ENCODE results near the gene SH2D6. TPM values are rescaled to one million over a fixed set of nuclear protein-coding genes. Genes with fewer than 3 reads are reported as not detected.

The SH2D6 gene
- total and polyA plus RNA-seq, 2 experiments from 2014 or later: 0.31 TPM; not detected in 1

DNA sequence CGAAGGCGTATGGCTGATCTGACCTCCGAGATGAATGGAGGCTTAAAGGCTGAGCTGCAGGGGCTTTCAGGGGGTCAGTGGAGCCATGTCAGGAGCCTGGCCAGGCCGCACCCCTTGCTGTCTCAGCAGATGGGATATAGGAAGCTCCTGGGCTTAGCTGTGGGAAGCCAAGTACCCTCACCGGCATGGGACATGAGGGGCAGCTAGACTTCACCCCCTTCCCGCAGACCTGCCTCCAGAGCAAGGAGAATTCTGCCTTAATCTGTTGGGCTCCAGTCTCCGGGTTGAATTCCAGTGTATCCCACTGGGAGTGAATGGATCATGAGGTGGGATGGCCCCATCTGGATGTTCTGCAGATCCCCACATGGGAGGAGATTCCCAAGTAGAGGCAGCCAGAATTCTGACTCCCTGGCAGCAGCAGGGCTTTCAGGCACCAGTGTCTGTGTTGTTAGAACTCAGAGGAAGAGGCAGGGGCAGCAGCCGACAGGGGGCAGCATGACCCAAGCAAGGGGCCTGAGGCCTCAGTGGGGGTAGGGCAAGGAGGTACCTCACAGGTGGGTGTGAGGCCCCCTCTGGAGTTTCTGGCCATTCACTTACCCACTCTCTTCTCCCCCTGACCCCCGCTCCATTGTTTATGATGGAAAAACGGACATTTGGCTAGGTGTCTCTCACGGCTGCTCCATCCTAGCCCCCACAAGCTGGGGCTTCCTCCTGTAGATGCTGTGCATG, 27.4 kb upstream of the SH2D6 start:
- peaks cover 19% of the 10 kb centered on the region for H3K4me1 ChIP-seq (ENCODE audit: insufficient read depth)
- peak; percentile 64 for DNase-seq
- no peak overlapping the region for H2AFZ ChIP-seq
- no peaks in the 10 kb centered on the region for H4K20me1 ChIP-seq (ENCODE audit: insufficient read depth)
- H3K27ac ChIP-seq: no peak overlapping the region
- H3F3A ChIP-seq (ENCODE audit: insufficient read depth): peaks cover 26% of the 10 kb centered on the region
- in situ Hi-C loops (cut with MboI): no loop called here
- H3K9ac ChIP-seq: no peak overlapping the region
- no peaks in the 10 kb centered on the region for H3K9me3 ChIP-seq (ENCODE audit: low read depth)
- H3K27me3 ChIP-seq (replicated peaks; ENCODE audit: insufficient read depth): no peaks in the 10 kb centered on the region
- no peak overlapping the region for H3K4me2 ChIP-seq (ENCODE audit: unreplicated experiment)
- TF ChIP-seq EZH2 (IDR thresholded peaks at IDR 0.05; ENCODE audit: insufficient read depth, poor library complexity, severe bottlenecking): no peak
- no peak for TF ChIP-seq EZH2phosphoT487 (IDR thresholded peaks at IDR 0.05; ENCODE audit: insufficient read depth, low read depth)
- H3K36me3 ChIP-seq (ENCODE audit: low read depth): peaks cover 26% of the 10 kb centered on the region
- no peaks in the 10 kb centered on the region for H3K79me2 ChIP-seq (ENCODE audit: insufficient read depth)
- no peaks in the 10 kb centered on the region for H3K9me2 ChIP-seq (ENCODE audit: insufficient read depth)
- H3K4me3 ChIP-seq: no peak overlapping the region
- whole genome bisulfite sequencing, 2 experiments (ENCODE audit: low coverage in 1 of 2, low lambda C conversion rate in 2 of 2, missing lambda C conversion rate in 2 of 2): 74 to 79% methylated on average over 10 to 11 of the region's 11 CpGs

DNA sequence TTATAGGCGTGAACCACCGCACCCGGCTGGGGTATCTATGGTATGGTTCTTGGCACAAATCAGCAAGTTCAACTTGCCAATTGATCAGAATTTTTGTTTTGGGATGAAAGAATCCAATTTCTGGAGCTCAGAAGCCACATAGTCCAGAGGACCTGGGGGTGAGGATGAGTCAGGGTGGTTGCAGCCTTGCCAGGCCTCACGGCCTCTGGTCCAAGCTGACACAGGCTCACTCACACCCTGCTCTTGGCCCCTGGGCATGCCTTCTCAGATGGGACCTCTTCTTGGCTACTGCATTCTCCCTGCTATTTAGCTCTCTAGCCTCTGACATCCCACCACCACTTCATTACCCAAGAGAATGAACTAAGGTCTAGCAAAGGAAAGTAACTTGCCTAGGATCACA, 24.7 kb upstream of the SH2D6 start:
- in situ Hi-C loops (cut with MboI): no loop called here
- Histone ChIP-seq H3K27ac (peak overlapping the region; percentile 38), H3K79me2 (ENCODE audit: insufficient read depth) (no peaks in the 10 kb centered on the region), H2AFZ (no peak overlapping the region), H3K27me3 (replicated peaks; ENCODE audit: insufficient read depth) (no peaks in the 10 kb centered on the region), H3K36me3 (ENCODE audit: low read depth) (peaks cover 15% of the 10 kb centered on the region), H3K9me3 (ENCODE audit: low read depth) (no peaks in the 10 kb centered on the region), H3K4me3 (no peak overlapping the region), H4K20me1 (ENCODE audit: insufficient read depth) (no peaks in the 10 kb centered on the region), H3K9me2 (ENCODE audit: insufficient read depth) (no peaks in the 10 kb centered on the region), H3K4me2 (ENCODE audit: unreplicated experiment) (peak overlapping the region; percentile 35), H3K4me1 (ENCODE audit: insufficient read depth) (peaks cover 19% of the 10 kb centered on the region), H3F3A (ENCODE audit: insufficient read depth) (peaks cover 26% of the 10 kb centered on the region), H3K9ac (peak overlapping the region; percentile 16; the same call in 1 of the 2 replicates)
- DNase-seq: peak; percentile 86
- TF ChIP-seq EZH2 (IDR thresholded peaks at IDR 0.05; ENCODE audit: insufficient read depth, poor library complexity, severe bottlenecking) (no peak), EZH2phosphoT487 (IDR thresholded peaks at IDR 0.05; ENCODE audit: insufficient read depth, low read depth) (no peak)
- 52 to 59% methylated on average over 4 of the region's 4 CpGs for WGBS, 2 experiments (ENCODE audit: low coverage in 1 of 2, low lambda C conversion rate in 2 of 2, missing lambda C conversion rate in 2 of 2)

DNA sequence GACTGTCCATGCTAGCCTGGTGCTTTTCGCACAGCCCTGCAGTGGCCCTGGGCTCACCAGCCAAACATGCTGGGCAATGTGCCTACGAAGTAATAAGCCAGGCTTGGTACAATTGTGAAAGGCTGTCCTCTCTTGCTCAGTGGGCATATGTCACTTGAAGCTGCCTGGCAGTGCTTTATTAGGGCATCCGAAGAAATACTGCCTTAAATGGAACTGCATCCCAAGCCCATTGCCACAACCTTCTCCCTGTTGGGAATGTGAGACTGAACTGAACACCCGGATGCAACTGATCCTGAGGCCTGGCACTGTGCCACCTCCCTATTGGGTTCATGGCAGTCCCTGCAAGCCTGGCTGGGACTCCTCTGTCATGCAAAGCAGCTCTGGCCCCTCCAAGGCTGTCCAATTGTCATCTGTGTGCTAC, 24.2 kb upstream of the SH2D6 start:
- 33 to 48% methylated on average over 4 of the region's 4 CpGs for WGBS, 2 experiments (ENCODE audit: low coverage in 1 of 2, low lambda C conversion rate in 2 of 2, missing lambda C conversion rate in 2 of 2)
- H3F3A ChIP-seq (ENCODE audit: insufficient read depth): peaks cover 26% of the 10 kb centered on the region
- peak overlapping the region; percentile 38 for H3K27ac ChIP-seq
- peak overlapping the region; percentile 35 for H3K4me2 ChIP-seq (ENCODE audit: unreplicated experiment)
- no peaks in the 10 kb centered on the region for H3K79me2 ChIP-seq (ENCODE audit: insufficient read depth)
- no peak overlapping the region for H2AFZ ChIP-seq
- H3K9me2 ChIP-seq (ENCODE audit: insufficient read depth): no peaks in the 10 kb centered on the region
- H3K27me3 ChIP-seq (replicated peaks; ENCODE audit: insufficient read depth): no peaks in the 10 kb centered on the region
- H3K9me3 ChIP-seq (ENCODE audit: low read depth): no peaks in the 10 kb centered on the region
- no peak overlapping the region for H3K4me3 ChIP-seq
- peaks cover 15% of the 10 kb centered on the region for H3K36me3 ChIP-seq (ENCODE audit: low read depth)
- peaks cover 19% of the 10 kb centered on the region for H3K4me1 ChIP-seq (ENCODE audit: insufficient read depth)
- peak overlapping the region; percentile 16; the same call in 1 of the 2 replicates for H3K9ac ChIP-seq
- TF ChIP-seq EZH2 (IDR thresholded peaks at IDR 0.05; ENCODE audit: insufficient read depth, poor library complexity, severe bottlenecking) (no peak), EZH2phosphoT487 (IDR thresholded peaks at IDR 0.05; ENCODE audit: insufficient read depth, low read depth) (no peak)
- in situ Hi-C loops (cut with MboI): no loop called here
- DNase-seq: no peak
- no peaks in the 10 kb centered on the region for H4K20me1 ChIP-seq (ENCODE audit: insufficient read depth)

GRCh38 chr2:85394976-85395375, 23.5 kb upstream of the SH2D6 start:
- H3K9me3 ChIP-seq (ENCODE audit: low read depth): no peaks in the 10 kb centered on the region
- no peak for DNase-seq
- no peaks in the 10 kb centered on the region for H4K20me1 ChIP-seq (ENCODE audit: insufficient read depth)
- WGBS, 2 experiments (ENCODE audit: low coverage in 1 of 2, low lambda C conversion rate in 2 of 2, missing lambda C conversion rate in 2 of 2): 58 to 65% methylated on average over 6 of the region's 6 CpGs
- no peak overlapping the region for H3K9ac ChIP-seq
- no peak overlapping the region for H3K4me2 ChIP-seq (ENCODE audit: unreplicated experiment)
- no peaks in the 10 kb centered on the region for H3K79me2 ChIP-seq (ENCODE audit: insufficient read depth)
- peaks cover 15% of the 10 kb centered on the region for H3K36me3 ChIP-seq (ENCODE audit: low read depth)
- no peak overlapping the region for H3K4me3 ChIP-seq
- no peak for TF ChIP-seq EZH2 (IDR thresholded peaks at IDR 0.05; ENCODE audit: insufficient read depth, poor library complexity, severe bottlenecking)
- no peak for TF ChIP-seq EZH2phosphoT487 (IDR thresholded peaks at IDR 0.05; ENCODE audit: insufficient read depth, low read depth)
- H2AFZ ChIP-seq: no peak overlapping the region
- no peak overlapping the region for H3K27ac ChIP-seq
- no peaks in the 10 kb centered on the region for H3K27me3 ChIP-seq (replicated peaks; ENCODE audit: insufficient read depth)
- peaks cover 19% of the 10 kb centered on the region for H3K4me1 ChIP-seq (ENCODE audit: insufficient read depth)
- peaks cover 26% of the 10 kb centered on the region for H3F3A ChIP-seq (ENCODE audit: insufficient read depth)
- in situ Hi-C loops (cut with MboI): no loop called here
- no peaks in the 10 kb centered on the region for H3K9me2 ChIP-seq (ENCODE audit: insufficient read depth)

Data from GM23248 (cell line).